Natural killer cell treated with Interleukin-12 subunit alpha and Interleukin-12 subunit beta and Interleukin-15 and Interleukin-18, amount 100 ng/mL, for 72 hours (primary cell): Measurements from ENCODE around the gene CISH. TPM values are rescaled to one million over a fixed set of nuclear protein-coding genes. Genes with fewer than 3 reads are reported as not detected.

Experiments used
- ATAC-seq, 2 donors: fragments of 150-1000 bp; cut with Tn5 transposase in 1 of 2; sonication (Bioruptor Pico), chemical (Tn5 transposase) in 1 of 2; 2 replicates each; pipeline ENCODE4 v1.10.0; 2021
- DNase-seq: peaks from one replicate; pipeline ENCODE4 v3.0.0; 2022; ENCODE audit warnings: low spot score
- H3K27ac Mint-ChIP-seq, 2 donors: 1 replicate in 1 of 2; 2 replicates in 1 of 2; pipeline ENCODE4 v1.8.0; 2022; ENCODE audit warnings: mixed read lengths in 2 of 2, mild to moderate bottlenecking in 1 of 2, moderate library complexity in 1 of 2
- H3K27me3 Mint-ChIP-seq, 2 donors: 1 replicate in 1 of 2; 2 replicates in 1 of 2; pipeline ENCODE4 v1.8.0; 2022; ENCODE audit warnings: mixed read lengths in 2 of 2
- H3K36me3 Mint-ChIP-seq: one replicate; pipeline ENCODE4 v1.8.0; 2022; ENCODE audit warnings: mixed read lengths
- H3K4me1 Mint-ChIP-seq, 2 donors: 1 replicate in 1 of 2; 2 replicates in 1 of 2; pipeline ENCODE4 v1.8.0; 2022; ENCODE audit warnings: low read depth in 2 of 2, mixed read lengths in 2 of 2, mild to moderate bottlenecking in 1 of 2
- H3K4me3 Mint-ChIP-seq: one replicate; pipeline ENCODE4 v1.8.0; 2022; ENCODE audit warnings: mixed read lengths
- H3K9me3 Mint-ChIP-seq: 2 replicates; pipeline ENCODE4 v1.8.0; 2022; ENCODE audit warnings: mixed read lengths
- total RNA-seq, 2 donors: library from RNA; stranded (reverse); gene quantifications; one replicate each; pipeline ENCODE4 v1.2.3, GENCODE V29; 2022

The CISH gene
- total RNA-seq, 2 donors from 2014 or later: 146 to 151 TPM

DNA sequence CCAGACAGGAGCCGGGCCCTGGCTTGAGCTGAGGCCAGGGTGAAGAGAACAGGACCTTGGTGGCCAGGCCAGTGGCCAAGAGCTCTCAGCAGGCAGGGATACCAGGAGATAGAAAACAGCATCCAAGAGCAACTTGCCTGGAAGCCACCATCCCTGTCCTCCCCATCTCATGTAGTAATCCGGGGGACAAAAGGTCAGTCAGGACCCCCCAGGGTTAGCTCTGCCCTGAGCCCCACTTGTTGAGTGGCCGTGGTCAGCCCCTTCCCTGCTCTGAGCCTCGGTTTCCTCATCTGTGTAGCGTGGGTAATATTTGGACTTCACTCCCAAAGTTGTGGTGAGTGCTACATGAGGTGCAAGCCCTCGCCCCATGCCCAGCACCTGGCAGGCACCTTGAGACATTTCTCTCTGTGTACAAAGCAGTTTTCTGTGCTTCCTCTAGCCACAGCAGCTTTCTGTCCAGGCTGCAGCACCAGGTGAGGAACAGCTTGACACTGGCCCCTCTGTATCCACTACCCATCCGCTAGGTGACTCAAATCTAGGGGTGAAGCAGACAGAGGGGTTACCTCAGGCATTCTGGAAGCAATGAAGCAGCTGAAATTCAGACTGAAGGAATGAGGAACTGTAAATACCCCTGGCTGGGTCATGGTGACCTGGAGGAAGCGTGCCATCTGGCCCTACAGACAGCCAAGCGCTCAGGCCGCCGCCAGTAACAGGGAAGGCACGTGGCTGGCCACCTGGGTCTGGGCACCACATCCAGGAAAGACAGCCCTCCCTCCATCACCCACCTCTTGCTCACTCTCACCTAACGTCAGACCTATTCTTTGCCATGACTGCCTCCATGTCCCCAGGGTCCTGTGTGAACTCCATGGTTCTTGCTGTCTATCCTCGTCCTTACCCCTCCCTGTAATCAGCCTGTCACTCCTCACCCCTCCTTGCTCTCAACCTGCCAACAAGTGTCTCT lies 6.7 kb downstream of the CISH start:
- no peak for DNase-seq
- Mint-ChIP-seq H3K4me3 (peak overlapping the region; percentile 91), H3K9me3 (no peaks in the 10 kb centered on the region), H3K36me3 (peaks cover 38% of the 10 kb centered on the region), H3K4me1 (peaks cover 86 to 93% of the 10 kb centered on the region in 2 donors), H3K27ac (peak overlapping the region; percentile 99), H3K27me3 (no peaks in the 10 kb centered on the region)
- no peak for ATAC-seq

DNA sequence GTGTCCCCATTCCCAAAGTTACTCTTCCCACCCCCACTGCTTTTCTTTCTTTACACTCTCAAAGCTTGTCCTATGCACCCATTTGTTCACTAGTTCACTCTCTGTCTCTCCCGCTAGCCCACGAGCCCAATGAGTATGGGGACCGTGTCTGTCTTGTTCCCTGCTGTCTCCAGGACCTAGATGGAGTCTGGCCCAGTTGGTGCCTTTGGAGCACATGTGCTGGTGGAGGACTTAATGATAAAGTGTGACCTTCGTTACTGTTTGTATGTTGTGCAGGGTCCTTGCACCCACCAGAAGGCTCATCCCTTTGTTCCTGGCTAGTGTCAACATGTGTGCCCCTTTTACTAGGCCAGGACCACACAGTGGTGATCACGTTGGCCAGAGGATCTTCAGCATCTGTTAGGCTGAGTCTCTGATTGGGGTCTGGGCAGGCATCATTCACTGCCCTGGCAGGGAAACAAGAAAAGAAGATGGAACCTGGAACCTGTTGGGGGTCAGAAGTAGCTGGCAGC lies 7.4 kb downstream of the CISH start:
- ATAC-seq: no peak
- H3K36me3 Mint-ChIP-seq: peaks cover 32% of the 10 kb centered on the region
- H3K4me1 Mint-ChIP-seq: peaks cover 87 to 94% of the 10 kb centered on the region in 2 donors
- no peaks in the 10 kb centered on the region for H3K9me3 Mint-ChIP-seq
- peak overlapping the region; percentile 91 for H3K4me3 Mint-ChIP-seq
- no peak for DNase-seq
- H3K27me3 Mint-ChIP-seq: no peaks in the 10 kb centered on the region
- peak overlapping the region; percentile 99 for H3K27ac Mint-ChIP-seq

DNA sequence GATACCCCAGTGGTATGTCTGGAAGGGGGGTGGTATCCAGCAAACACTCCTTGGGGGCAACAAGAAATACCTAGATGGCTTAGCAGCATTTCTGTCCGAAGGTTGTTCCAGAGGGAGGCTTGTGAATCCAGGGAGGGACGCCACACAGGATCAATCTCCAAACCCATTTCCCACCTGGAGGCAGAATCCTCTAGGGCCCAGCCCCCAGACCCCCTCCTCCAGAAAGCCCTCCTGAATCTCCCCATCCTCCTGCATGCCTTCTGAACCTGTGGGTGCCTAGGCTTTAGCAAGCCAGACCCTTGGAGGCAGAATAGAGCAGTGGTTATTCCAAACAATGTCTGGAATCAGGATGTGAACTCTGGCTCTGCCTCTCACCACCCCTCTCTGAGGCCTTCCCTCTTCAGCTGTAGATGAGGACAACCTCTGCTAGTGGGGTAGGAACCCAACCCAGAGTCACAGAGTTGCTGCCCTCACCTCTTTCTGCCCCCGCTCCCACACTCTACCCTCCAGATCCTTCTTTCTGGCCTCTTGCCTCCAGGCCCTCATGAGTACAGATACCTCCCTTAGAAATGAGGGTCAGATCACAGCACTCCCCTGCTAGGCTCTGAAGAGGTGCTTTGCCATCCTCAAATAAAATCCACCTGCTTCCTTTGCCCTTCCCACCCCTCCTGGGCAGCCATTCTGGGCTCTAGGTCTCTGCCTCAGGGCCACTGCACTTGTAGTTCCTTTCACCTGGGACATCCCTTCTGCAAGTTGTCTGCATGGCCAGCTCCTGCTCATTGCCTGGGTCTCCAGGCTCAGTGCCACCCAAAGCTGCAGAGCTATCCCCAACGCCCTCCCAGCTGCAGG lies 8.1 kb downstream of the CISH start:
- H3K9me3 Mint-ChIP-seq: no peaks in the 10 kb centered on the region
- DNase-seq (no peak), ATAC-seq (no peak)
- H3K36me3 Mint-ChIP-seq: peaks cover 26% of the 10 kb centered on the region
- H3K27me3 Mint-ChIP-seq: no peaks in the 10 kb centered on the region
- H3K27ac Mint-ChIP-seq: peak overlapping the region; percentile 99
- H3K4me1 Mint-ChIP-seq: peaks cover 84 to 92% of the 10 kb centered on the region in 2 donors
- H3K4me3 Mint-ChIP-seq: peak overlapping the region; percentile 91

DNA sequence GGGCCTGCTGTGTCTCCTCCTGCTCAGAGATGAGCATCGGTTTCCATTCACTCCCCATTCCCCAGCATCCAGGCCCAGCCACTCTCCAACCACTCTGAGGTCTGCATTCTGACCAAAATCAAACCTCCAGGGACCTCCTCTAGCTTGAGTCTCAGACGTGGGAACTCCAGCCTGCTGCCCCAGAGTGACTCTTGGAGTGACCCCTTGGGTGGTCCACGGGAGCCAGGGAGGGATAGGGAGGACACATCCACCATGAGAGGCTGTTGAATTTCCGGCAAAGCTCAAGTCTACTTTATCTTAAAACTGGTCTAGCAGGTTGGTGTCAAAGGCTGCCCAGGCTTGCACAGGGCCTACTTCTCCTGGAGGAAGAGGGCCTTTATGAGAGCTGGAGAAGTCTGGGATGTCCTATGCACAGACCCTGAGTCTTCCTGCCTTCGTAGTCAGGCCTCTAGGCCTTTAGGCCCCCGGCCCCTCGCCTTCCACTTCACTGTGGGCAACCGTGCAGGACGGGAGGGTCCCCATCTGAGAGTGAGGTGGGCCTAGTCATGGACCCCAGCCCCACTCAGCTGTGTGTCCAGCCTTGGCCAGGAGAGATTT lies 8.9 kb downstream of the CISH start:
- no peaks in the 10 kb centered on the region for H3K9me3 Mint-ChIP-seq
- H3K36me3 Mint-ChIP-seq: peaks cover 18% of the 10 kb centered on the region
- H3K27ac Mint-ChIP-seq: peak overlapping the region; percentile 99
- peaks cover 82 to 89% of the 10 kb centered on the region in 2 donors for H3K4me1 Mint-ChIP-seq
- H3K4me3 Mint-ChIP-seq: peak overlapping the region; percentile 88
- DNase-seq (no peak), ATAC-seq (no peak)
- H3K27me3 Mint-ChIP-seq: no peaks in the 10 kb centered on the region

DNA sequence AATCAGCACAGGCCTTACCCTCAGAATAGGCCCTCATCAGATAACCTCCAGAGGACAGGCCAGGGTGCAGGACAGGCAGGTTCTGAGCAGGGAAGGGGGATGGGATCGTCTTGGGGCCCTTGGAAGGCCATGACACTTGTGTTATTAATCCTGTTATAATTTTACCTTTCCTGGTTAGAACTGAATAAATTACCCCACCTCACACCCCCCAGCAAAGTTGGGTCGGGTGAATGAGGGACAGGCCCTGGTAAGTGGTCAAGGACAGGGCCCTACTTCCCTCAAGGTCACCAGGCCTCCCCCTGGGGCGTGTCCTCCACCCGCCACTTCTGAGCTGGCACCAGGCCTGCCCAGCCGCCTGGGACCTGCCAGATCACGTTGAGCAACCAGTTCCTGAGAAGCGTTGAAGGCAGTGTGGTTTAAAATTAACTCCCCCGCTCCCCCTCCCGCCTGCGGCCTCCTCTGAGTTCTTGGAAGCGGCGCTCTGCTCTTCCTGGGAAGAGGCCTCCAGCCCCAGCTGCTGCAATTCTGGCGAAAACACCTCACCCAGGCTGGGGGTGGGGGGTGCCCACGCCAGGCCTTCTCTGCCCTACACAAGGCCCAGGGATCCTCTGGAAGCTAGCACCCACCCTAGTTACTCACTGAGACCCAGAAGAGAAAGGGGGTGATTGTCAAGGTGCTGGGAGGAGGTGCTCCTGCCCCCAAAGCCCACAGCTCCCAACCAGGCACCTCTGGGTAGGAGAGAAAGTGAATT lies 10.6 kb downstream of the CISH start:
- ATAC-seq (peak; percentile 85 to 90), DNase-seq (peak; percentile 96)
- Mint-ChIP-seq H3K27me3 (no peaks in the 10 kb centered on the region), H3K27ac (peak overlapping the region; percentile 99), H3K9me3 (no peaks in the 10 kb centered on the region), H3K4me1 (peaks cover 73 to 74% of the 10 kb centered on the region in 2 donors), H3K36me3 (peaks cover 14% of the 10 kb centered on the region), H3K4me3 (peak overlapping the region; percentile 88)

DNA sequence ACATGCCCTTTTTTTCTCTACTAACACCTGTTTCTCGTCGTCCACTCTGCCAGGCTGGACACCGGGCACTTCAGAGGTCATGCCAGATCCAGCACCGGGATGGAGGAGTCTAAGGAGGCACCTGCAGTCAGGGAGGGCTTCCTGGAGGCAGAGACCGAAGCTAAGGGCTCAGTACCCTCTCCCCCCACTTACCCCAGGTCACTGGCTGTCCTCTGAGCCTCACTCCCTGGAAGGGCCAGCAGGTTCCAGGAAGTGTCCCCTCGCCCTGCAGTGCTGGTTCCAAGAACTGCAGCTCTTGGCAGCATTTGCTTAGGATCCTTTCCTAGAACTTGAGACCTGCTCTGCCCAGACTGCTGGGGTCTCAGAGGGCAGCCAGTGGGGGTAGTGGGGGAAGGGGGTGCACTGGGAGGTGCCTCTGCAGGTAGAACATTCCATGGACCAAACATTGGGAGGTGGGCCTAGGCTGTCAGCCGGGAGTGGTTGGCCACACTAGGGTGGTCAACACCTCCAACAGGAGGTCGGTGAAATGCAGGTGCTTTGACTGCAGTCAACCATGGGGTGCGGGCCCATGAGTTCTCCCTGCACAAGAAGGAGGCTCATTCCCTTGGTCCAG lies 11.3 kb downstream of the CISH start:
- Mint-ChIP-seq H3K4me3 (peak overlapping the region; percentile 88), H3K27ac (peak overlapping the region; percentile 99), H3K9me3 (no peaks in the 10 kb centered on the region), H3K4me1 (peaks cover 65 to 67% of the 10 kb centered on the region in 2 donors), H3K27me3 (no peaks in the 10 kb centered on the region), H3K36me3 (peaks cover 7% of the 10 kb centered on the region)
- no peak for DNase-seq
- peak in 1 of 2 donors; percentile 7 for ATAC-seq

DNA sequence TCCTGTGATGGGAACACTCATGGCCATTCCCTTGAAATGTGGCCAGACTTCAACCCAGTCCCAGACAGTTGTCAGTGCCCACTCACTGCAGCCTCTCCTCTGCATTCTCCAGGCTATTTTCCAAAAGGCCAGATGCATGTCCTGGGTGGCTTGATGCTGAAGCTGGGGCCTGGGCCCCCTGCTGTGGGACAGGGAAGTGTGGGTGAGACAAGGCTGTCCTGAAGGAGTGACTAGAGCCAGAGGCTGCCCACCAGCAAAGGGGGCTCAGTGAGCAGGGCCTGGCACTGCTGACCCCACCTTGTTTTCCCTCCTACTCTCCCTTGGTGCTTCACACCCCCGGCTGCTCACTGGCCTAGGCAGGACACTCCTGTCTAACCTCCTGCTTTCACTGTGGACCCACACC lies 11.9 kb downstream of the CISH start:
- no peak for DNase-seq
- Mint-ChIP-seq H3K4me1 (peaks cover 64 to 67% of the 10 kb centered on the region in 2 donors), H3K36me3 (peaks cover 4% of the 10 kb centered on the region)

DNA sequence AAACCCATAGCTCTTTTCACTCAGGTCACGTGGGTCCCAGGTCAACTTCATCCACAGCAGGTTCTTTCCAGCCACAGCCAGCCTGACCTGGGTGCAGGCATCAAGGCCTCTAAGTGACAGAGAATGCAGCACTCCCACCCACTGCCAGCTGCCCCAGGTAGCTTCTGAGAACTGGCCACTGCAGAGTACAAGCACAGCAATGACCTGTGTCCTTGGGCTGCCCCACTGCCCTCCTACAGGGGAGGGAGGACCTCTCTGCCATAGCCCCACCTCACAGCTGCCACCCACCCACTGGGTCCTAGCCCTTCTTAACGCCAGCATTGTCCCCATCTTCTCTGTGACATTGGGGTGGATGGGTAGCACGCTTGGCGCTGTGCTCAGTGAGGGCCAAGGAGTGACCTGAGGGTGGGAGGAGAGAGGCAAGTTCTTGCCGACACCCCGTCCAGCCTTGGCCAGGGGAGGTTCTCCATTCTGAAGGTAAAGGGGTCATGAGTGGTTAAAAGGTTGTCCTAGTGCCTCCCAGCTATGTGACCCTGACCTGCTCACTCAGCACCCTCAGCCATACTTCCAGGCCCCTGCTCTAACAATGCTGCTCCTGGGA lies 12.4 kb downstream of the CISH start:
- Mint-ChIP-seq H3K36me3 (peaks cover 3% of the 10 kb centered on the region), H3K4me3 (peak overlapping the region; percentile 88), H3K27ac (peak overlapping the region; percentile 99), H3K4me1 (peaks cover 64 to 65% of the 10 kb centered on the region in 2 donors), H3K27me3 (no peaks in the 10 kb centered on the region), H3K9me3 (no peaks in the 10 kb centered on the region)
- ATAC-seq: no peak
- DNase-seq: no peak

More for the DNA sequence above, 11.9 kb downstream of the CISH start:
- Mint-ChIP-seq H3K9me3 (no peaks in the 10 kb centered on the region), H3K27ac (peak overlapping the region; percentile 99), H3K27me3 (no peaks in the 10 kb centered on the region), H3K4me3 (peak overlapping the region; percentile 88)
- no peak for ATAC-seq

DNA sequence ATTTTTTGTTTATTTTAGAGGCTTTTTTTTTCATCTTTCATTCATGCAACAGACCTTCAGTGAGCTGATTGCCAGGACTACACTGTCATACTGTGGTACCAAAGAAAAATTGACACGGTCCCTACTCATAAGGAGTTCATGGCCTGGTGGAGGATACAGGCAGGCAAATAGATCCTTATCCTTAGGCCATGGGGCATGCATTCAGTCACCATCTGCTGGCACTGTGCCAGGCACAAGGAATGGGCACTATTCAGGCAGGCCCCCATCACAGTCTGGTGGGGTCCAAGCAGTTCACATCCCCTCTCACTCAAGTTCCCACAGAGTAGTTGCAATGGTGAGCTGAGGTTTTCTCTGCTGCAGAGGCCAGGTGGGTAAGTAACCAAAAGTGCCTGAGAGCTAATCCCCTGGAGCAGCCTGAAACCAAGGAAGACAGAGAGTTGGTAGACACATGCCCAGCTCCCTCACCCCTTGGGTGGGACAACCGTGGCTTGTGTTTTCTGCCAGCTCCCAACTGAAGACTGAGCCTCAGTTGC lies 17.3 kb downstream of the CISH start:
- DNase-seq: no peak
- peaks cover 41 to 42% of the 10 kb centered on the region in 2 donors for H3K4me1 Mint-ChIP-seq
- H3K4me3 Mint-ChIP-seq: no peak overlapping the region
- H3K27ac Mint-ChIP-seq: peak overlapping the region; percentile 83 to 85
- no peaks in the 10 kb centered on the region for H3K9me3 Mint-ChIP-seq
- H3K27me3 Mint-ChIP-seq: no peaks in the 10 kb centered on the region
- no peaks in the 10 kb centered on the region for H3K36me3 Mint-ChIP-seq
- ATAC-seq: no peak

DNA sequence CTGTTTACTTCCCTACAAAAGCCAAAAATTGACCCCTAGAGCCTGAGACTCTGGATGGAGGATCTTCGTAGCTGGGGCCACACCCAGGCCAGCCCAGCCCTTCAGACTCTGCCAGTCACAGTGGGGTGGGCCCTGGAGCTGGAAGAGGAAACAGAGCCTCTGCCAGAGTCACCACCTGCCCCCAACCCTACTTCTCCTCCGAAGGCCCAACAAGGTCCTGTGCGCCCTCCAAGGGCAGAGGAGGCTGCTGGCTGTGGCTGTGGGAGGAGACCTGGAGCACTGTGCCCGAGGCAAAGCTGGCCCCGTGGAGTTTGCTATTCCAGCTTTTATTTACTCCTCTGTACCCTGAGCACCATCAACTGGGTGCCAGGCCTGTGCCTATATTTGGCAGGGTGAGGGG lies 19.0 kb downstream of the CISH start:
- Mint-ChIP-seq H3K4me3 (peak overlapping the region; percentile 23), H3K27ac (peak overlapping the region; percentile 83 to 85), H3K36me3 (no peaks in the 10 kb centered on the region), H3K27me3 (no peaks in the 10 kb centered on the region), H3K9me3 (no peaks in the 10 kb centered on the region), H3K4me1 (peaks cover 45% of the 10 kb centered on the region in 2 donors)
- DNase-seq (no peak), ATAC-seq (no peak)

DNA sequence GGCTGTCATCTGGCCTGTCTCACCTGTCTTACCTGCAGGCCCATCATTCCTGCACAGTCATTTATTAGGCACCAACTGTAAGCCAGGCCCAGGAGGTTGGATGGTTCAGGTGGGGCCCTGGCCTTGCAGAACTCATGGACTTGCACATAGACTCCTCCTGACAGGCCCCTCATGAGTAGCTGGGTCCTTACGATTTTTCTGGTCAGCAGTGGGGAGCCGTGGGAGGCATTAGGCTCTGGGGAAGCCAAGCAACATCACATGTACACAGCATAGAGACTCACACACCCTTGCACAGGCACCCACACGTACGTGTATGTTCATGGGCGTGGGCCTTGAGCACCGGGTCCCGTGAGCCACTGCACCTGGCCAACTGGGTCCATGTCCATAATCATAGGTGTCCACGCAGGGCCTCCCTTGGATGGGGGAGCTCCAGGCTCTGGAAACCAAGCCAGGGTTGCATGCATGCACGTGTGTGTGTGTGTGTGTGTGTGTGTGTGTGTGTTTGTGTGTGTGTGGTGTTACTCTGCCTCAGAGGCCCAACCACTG lies 20.3 kb downstream of the CISH start:
- DNase-seq: no peak
- no peaks in the 10 kb centered on the region for H3K36me3 Mint-ChIP-seq
- H3K9me3 Mint-ChIP-seq: no peaks in the 10 kb centered on the region
- peaks cover 49% of the 10 kb centered on the region in 2 donors for H3K4me1 Mint-ChIP-seq
- H3K4me3 Mint-ChIP-seq: peak overlapping the region; percentile 57
- no peaks in the 10 kb centered on the region for H3K27me3 Mint-ChIP-seq
- peak overlapping the region; percentile 85 for H3K27ac Mint-ChIP-seq
- ATAC-seq: peak in 1 of 2 donors; percentile 1
